DMS79 treated with DMSO at 0.1 percent for 48 hours (cell line): ENCODE results near the gene FUT3.

Experiments
- DNase-seq: peaks from one replicate; lab custom pipeline; 2025; lab: John Stamatoyannopoulos, UW

FUT3 gene

GRCh38 chr19:5800361-5801270, 50.6 kb downstream of the FUT3 start:
- DNase-seq, result no peak

GRCh38 chr19:5799247-5800241, 51.7 kb downstream of the FUT3 start:
- DNase-seq, result no peak

GRCh38 chr19:5798244-5798643, 53.0 kb downstream of the FUT3 start:
- no peak for DNase-seq

GRCh38 chr19:5795382-5795919, 55.8 kb downstream of the FUT3 start:
- no peak for DNase-seq

- no peak for DNase-seq
Measured at GRCh38 chr19:5793188-5793587, 58.1 kb downstream of the FUT3 start.
